GM12872 (cell line): ENCODE results near the gene CCDC71L.
A peak's percentile ranks its signal among the peaks of the same experiment; 100 is the strongest.

Experiments
- CTCF ChIP-seq: IDR thresholded peaks from 3 replicates; pipeline ENCODE4 v1.5.1; 2011; ENCODE audit warnings: low read depth, mild to moderate bottlenecking, low read length, moderate library complexity; ENCODE audit not compliant: insufficient read depth

CCDC71L gene

GRCh38 chr7:106679153-106679931, 18.4 kb upstream of the CCDC71L start:
- no peak for TF ChIP-seq CTCF

GRCh38 chr7:106678795-106679152, 17.8 kb upstream of the CCDC71L start:
- no peak for TF ChIP-seq CTCF

- TF ChIP-seq CTCF, result no peak
Observed at GRCh38 chr7:106671160-106671559, 10.2 kb upstream of the CCDC71L start.

GRCh38 chr7:106668861-106669524, 8.0 kb upstream of the CCDC71L start:
- TF ChIP-seq CTCF, result no peak

- no peak for TF ChIP-seq CTCF
Observed at GRCh38 chr7:106666353-106666752, 5.4 kb upstream of the CCDC71L start.

GRCh38 chr7:106664343-106664742, 3.4 kb upstream of the CCDC71L start:
- no peak for TF ChIP-seq CTCF

GRCh38 chr7:106659963-106660861, 746 bp downstream of the CCDC71L start:
- TF ChIP-seq CTCF, result peak; percentile 91
